H9 (cell line): Measurements from ENCODE around the gene ZNF775. TPM values are rescaled to one million over a fixed set of nuclear protein-coding genes. Genes with fewer than 3 reads are reported as not detected.

ENCODE experiments used
- DNase-seq: peaks from one replicate; pipeline ENCODE4 v3.0.0-alpha.2; 2017
- H2AFZ ChIP-seq: one replicate; pipeline ENCODE4 v1.6.1; 2013; ENCODE audit warnings: mild to moderate bottlenecking, low read length, control low read depth, moderate library complexity
- H2AK5ac ChIP-seq: 2 replicates; pipeline ENCODE4 v1.6.1; 2013; ENCODE audit warnings: low read length, control low read depth, mixed read lengths; ENCODE audit not compliant: insufficient read length
- H2BK120ac ChIP-seq: one replicate; pipeline ENCODE4 v1.6.1; 2013; ENCODE audit warnings: low read depth, mild to moderate bottlenecking, low read length, control low read depth, inconsistent platforms; ENCODE audit not compliant: poor library complexity, severe bottlenecking
- H2BK12ac ChIP-seq: 2 replicates; pipeline ENCODE4 v1.6.1; 2013; ENCODE audit warnings: low read length, control low read depth, mixed read lengths, low read depth; ENCODE audit not compliant: insufficient read length
- H2BK15ac ChIP-seq: 2 replicates; pipeline ENCODE4 v1.6.1; 2013; ENCODE audit warnings: low read depth, low read length, control low read depth
- H2BK20ac ChIP-seq: one replicate; pipeline ENCODE4 v1.6.1; 2013; ENCODE audit warnings: low read depth, mild to moderate bottlenecking, low read length, control low read depth, inconsistent platforms; ENCODE audit not compliant: poor library complexity, severe bottlenecking
- H2BK5ac ChIP-seq: 2 replicates; pipeline ENCODE4 v1.6.1; 2013; ENCODE audit warnings: low read length, control low read depth, mixed read lengths; ENCODE audit not compliant: insufficient read length
- H3K14ac ChIP-seq: 2 replicates; pipeline ENCODE4 v1.6.1; 2013; ENCODE audit warnings: low read length, control low read depth; ENCODE audit not compliant: insufficient read depth
- H3K18ac ChIP-seq: 2 replicates; pipeline ENCODE4 v1.6.1; 2013; ENCODE audit warnings: low read depth, mild to moderate bottlenecking, mixed read lengths, low read length, control low read depth; ENCODE audit not compliant: insufficient read length
- H3K23ac ChIP-seq: 2 replicates; pipeline ENCODE4 v1.6.1; 2013; ENCODE audit warnings: low read length, control low read depth, mixed read lengths, low read depth; ENCODE audit not compliant: insufficient read length
- H3K23me2 ChIP-seq: 2 replicates; pipeline ENCODE4 v1.6.1; 2013; ENCODE audit warnings: low read depth, mild to moderate bottlenecking, mixed read lengths, low read length, control low read depth; ENCODE audit not compliant: insufficient read length, poor library complexity, severe bottlenecking
- H3K27ac ChIP-seq: 2 replicates; pipeline ENCODE4 v1.5.1; 2013; ENCODE audit warnings: low read length, control low read depth, mixed read lengths, low read depth; ENCODE audit not compliant: insufficient read length
- H3K27me3 ChIP-seq: 2 replicates; pipeline ENCODE4 v1.6.1; 2013; ENCODE audit warnings: low read length, control low read depth, inconsistent platforms; ENCODE audit not compliant: insufficient read depth
- H3K4ac ChIP-seq: 2 replicates; pipeline ENCODE4 v1.6.1; 2013; ENCODE audit warnings: low read depth, mild to moderate bottlenecking, control low read depth, inconsistent platforms, low read length, moderate library complexity
- H3K4me1 ChIP-seq: 2 replicates; pipeline ENCODE4 v1.6.1; 2013; ENCODE audit warnings: low read length, control low read depth, inconsistent platforms; ENCODE audit not compliant: insufficient read depth
- H3K4me2 ChIP-seq: 2 replicates; pipeline ENCODE4 v1.6.1; 2013; ENCODE audit warnings: low read length, control low read depth, mixed read lengths; ENCODE audit not compliant: insufficient read length, insufficient read depth
- H3K56ac ChIP-seq: 2 replicates; pipeline ENCODE4 v1.6.1; 2013; ENCODE audit warnings: low read depth, mild to moderate bottlenecking, mixed read lengths, low read length, control low read depth; ENCODE audit not compliant: insufficient read length
- H3K79me1 ChIP-seq: 2 replicates; pipeline ENCODE4 v1.6.1; 2013; ENCODE audit warnings: low read depth, mild to moderate bottlenecking, moderate library complexity, low read length, control low read depth, inconsistent platforms; ENCODE audit not compliant: insufficient read depth, poor library complexity, severe bottlenecking
- H3K79me2 ChIP-seq: 2 replicates; pipeline ENCODE4 v1.6.1; 2013; ENCODE audit warnings: low read length, control low read depth, inconsistent platforms; ENCODE audit not compliant: insufficient read depth
- H3K9ac ChIP-seq: 2 replicates; pipeline ENCODE4 v1.6.1; 2013; ENCODE audit warnings: low read length, control low read depth, mixed read lengths; ENCODE audit not compliant: insufficient read length; ENCODE audit errors: extremely low read depth
- H3K9me3 ChIP-seq: one replicate; pipeline ENCODE4 v1.6.1; 2013; ENCODE audit warnings: low read depth, low read length, inconsistent platforms; ENCODE audit not compliant: control insufficient read depth
- H3T11ph ChIP-seq: one replicate; pipeline ENCODE4 v1.6.1; 2013; ENCODE audit warnings: mild to moderate bottlenecking, low read length, control low read depth, inconsistent platforms
- H4K20me1 ChIP-seq: one replicate; pipeline ENCODE4 v1.6.1; 2013; ENCODE audit not compliant: control insufficient read depth, insufficient read length, insufficient read depth
- H4K5ac ChIP-seq: 2 replicates; pipeline ENCODE4 v1.6.1; 2013; ENCODE audit warnings: low read depth, mild to moderate bottlenecking, mixed read lengths, low read length, control low read depth; ENCODE audit not compliant: insufficient read length
- H4K8ac ChIP-seq: replicated peaks from 2 replicates; pipeline ENCODE4 v1.6.1; 2013; ENCODE audit warnings: low read length, control low read depth, mixed read lengths, low read depth; ENCODE audit not compliant: insufficient read length
- H4K91ac ChIP-seq: 2 replicates; pipeline ENCODE4 v1.6.1; 2013; ENCODE audit warnings: low read depth, mild to moderate bottlenecking, moderate library complexity, mixed read lengths, low read length, control low read depth; ENCODE audit not compliant: insufficient read length
- H3K27ac Mint-ChIP-seq, 3 experiments: 2 replicates in 2 of 3; 3 replicates in 1 of 3; pipeline ENCODE4 v1.8.0; 2020 to 2021; ENCODE audit warnings: mixed read lengths in 3 of 3, mild to moderate bottlenecking in 1 of 3, moderate library complexity in 1 of 3
- H3K27me3 Mint-ChIP-seq: 2 replicates; pipeline ENCODE4 v1.8.0; 2021; ENCODE audit warnings: low read depth, mild to moderate bottlenecking, moderate library complexity, mixed read lengths
- H3K36me3 Mint-ChIP-seq, 3 experiments: 2 replicates in 2 of 3; 3 replicates in 1 of 3; pipeline ENCODE4 v1.8.0; 2020 to 2021; ENCODE audit warnings: low read depth in 3 of 3, mixed read lengths in 3 of 3; ENCODE audit not compliant: insufficient read depth in 1 of 3
- H3K4me1 Mint-ChIP-seq, 2 experiments: 2 replicates each; pipeline ENCODE4 v1.8.0; 2020; ENCODE audit warnings: mixed read lengths in 2 of 2
- H3K4me3 Mint-ChIP-seq, 2 experiments: 2 replicates in 1 of 2; 3 replicates in 1 of 2; pipeline ENCODE4 v1.8.0; 2020 to 2021; ENCODE audit warnings: mild to moderate bottlenecking in 2 of 2, mixed read lengths in 2 of 2, moderate library complexity in 1 of 2
- H3K9me3 Mint-ChIP-seq, 2 experiments: 2 replicates in 1 of 2; 3 replicates in 1 of 2; pipeline ENCODE4 v1.8.0; 2020; ENCODE audit warnings: mild to moderate bottlenecking in 2 of 2, mixed read lengths in 2 of 2, moderate library complexity in 1 of 2
- WGBS: extraction: QIAGEN DNeasy Blood & Tissue Kit; methylation state at CpG from one replicate; pipeline ENCODE4 v1.1.7; 2013; ENCODE audit warnings: missing lambda C conversion rate, low lambda C conversion rate, mixed read lengths; ENCODE audit not compliant: insufficient read length; ENCODE audit errors: extremely low coverage; 5-methylcytosine and 5-hydroxymethylcytosine counted together
- total RNA-seq: library from RNA; stranded (reverse); gene quantifications from 2 replicates; pipeline ENCODE4 v1.2.1, GENCODE V29; 2021
- TF ChIP-seq, protein P1 (sequence below): fragments of 200-600 bp; sonication (generic); conservative IDR thresholded peaks from 3 replicates; pipeline ENCODE4 v1.8.0; 2021; ENCODE audit warnings: antibody characterized with exemption, mild to moderate bottlenecking

Gene ZNF775
- total RNA-seq, 1 experiment from 2014 or later = 10.5 TPM

- Histone ChIP-seq H2BK15ac (no peak overlapping the region), H3K79me1 (no peaks in the 10 kb centered on the region), H4K5ac (no peak overlapping the region), H2BK120ac (no peak overlapping the region), H2BK12ac (no peak overlapping the region), H3K4ac (no peak overlapping the region), H3K9ac (no peak overlapping the region), H3K4me1 (no peaks in the 10 kb centered on the region; the same call in 1 of the 2 replicates), H3K9me3 (no peaks in the 10 kb centered on the region), H3K27ac (no peak overlapping the region), H2BK5ac (no peak overlapping the region), H3K56ac (no peak overlapping the region), H3K18ac (no peak overlapping the region), H3K79me2 (no peaks in the 10 kb centered on the region), H3K23me2 (peaks cover 16% of the 10 kb centered on the region), H3K4me2 (no peak overlapping the region), H3K27me3 (peaks cover 3% of the 10 kb centered on the region), H2BK20ac (no peak overlapping the region), H4K20me1 (no peaks in the 10 kb centered on the region), H2AFZ (no peak overlapping the region), H3K14ac (no peak overlapping the region), H2AK5ac (no peak overlapping the region), H4K8ac (no peak overlapping the region), H3T11ph (no peak overlapping the region), H4K91ac (no peak overlapping the region), H3K23ac (no peak overlapping the region)
- Mint-ChIP-seq H3K9me3 (no peaks in the 10 kb centered on the region), H3K27ac (no peak overlapping the region; a peak in 1 of 7 replicates), H3K27me3 (peaks cover 55% of the 10 kb centered on the region), H3K36me3 (peaks cover 25 to 36% (median 31%) of the 10 kb centered on the region in 3 experiments), H3K4me3 (no peak overlapping the region), H3K4me1 (peaks cover 60 to 69% of the 10 kb centered on the region in 2 experiments)
- no peak for DNase-seq
- no CpG with 5 or more reads among the region's 18 CpGs for WGBS
- TF ChIP-seq, protein P1, sequence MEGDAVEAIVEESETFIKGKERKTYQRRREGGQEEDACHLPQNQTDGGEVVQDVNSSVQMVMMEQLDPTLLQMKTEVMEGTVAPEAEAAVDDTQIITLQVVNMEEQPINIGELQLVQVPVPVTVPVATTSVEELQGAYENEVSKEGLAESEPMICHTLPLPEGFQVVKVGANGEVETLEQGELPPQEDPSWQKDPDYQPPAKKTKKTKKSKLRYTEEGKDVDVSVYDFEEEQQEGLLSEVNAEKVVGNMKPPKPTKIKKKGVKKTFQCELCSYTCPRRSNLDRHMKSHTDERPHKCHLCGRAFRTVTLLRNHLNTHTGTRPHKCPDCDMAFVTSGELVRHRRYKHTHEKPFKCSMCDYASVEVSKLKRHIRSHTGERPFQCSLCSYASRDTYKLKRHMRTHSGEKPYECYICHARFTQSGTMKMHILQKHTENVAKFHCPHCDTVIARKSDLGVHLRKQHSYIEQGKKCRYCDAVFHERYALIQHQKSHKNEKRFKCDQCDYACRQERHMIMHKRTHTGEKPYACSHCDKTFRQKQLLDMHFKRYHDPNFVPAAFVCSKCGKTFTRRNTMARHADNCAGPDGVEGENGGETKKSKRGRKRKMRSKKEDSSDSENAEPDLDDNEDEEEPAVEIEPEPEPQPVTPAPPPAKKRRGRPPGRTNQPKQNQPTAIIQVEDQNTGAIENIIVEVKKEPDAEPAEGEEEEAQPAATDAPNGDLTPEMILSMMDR = no peak
Observed at GRCh38 chr7:150337179-150337578, 42.0 kb upstream of the ZNF775 start.
